Natural killer cell (primary cell): ENCODE data around the gene MAN1C1. TPM values are rescaled to one million over a fixed set of nuclear protein-coding genes. Genes with fewer than 3 reads are reported as not detected.

Source experiments
- ATAC-seq, 3 donors: fragments of 150-1000 bp in 2 of 3; fragments of 200-7000 bp in 1 of 3; cut with Tn5 transposase; 1 replicate in 1 of 3; 2 replicates in 2 of 3; pipeline ENCODE4 v1.10.0; 2021; ENCODE audit warnings: mild to moderate bottlenecking in 2 of 3, moderate library complexity in 2 of 3
- DNase-seq, 2 donors: peaks; one replicate each; pipeline versions ENCODE4 v3.0.0 to v3.0.0-alpha.2; 2013 to 2021; ENCODE audit warnings: mixed read lengths in 1 of 2
- H3K27ac ChIP-seq: one replicate; pipeline ENCODE4 v1.5.1; 2013; ENCODE audit warnings: mild to moderate bottlenecking, low read length
- H3K27me3 ChIP-seq: one replicate; pipeline ENCODE4 v1.6.1; 2013; ENCODE audit warnings: low read length; ENCODE audit not compliant: control insufficient read depth, insufficient read depth
- H3K36me3 ChIP-seq: one replicate; pipeline ENCODE4 v1.6.1; 2013; ENCODE audit warnings: low read length; ENCODE audit not compliant: control insufficient read depth, insufficient read depth
- H3K4me1 ChIP-seq: one replicate; pipeline ENCODE4 v1.6.1; 2013; ENCODE audit warnings: low read length; ENCODE audit not compliant: control insufficient read depth, insufficient read depth
- H3K4me3 ChIP-seq: one replicate; pipeline ENCODE4 v1.5.1; 2013; ENCODE audit warnings: low read length
- H3K9me3 ChIP-seq: one replicate; pipeline ENCODE4 v1.6.1; 2013; ENCODE audit warnings: low read length; ENCODE audit not compliant: control insufficient read depth, insufficient read depth
- H3K27ac Mint-ChIP-seq, 2 donors: one replicate each; pipeline ENCODE4 v1.8.0; 2022; ENCODE audit warnings: mild to moderate bottlenecking in 2 of 2, mixed read lengths in 2 of 2, moderate library complexity in 1 of 2
- H3K27me3 Mint-ChIP-seq, 2 donors: one replicate each; pipeline ENCODE4 v1.8.0; 2022; ENCODE audit warnings: low read depth in 2 of 2, mixed read lengths in 2 of 2
- H3K36me3 Mint-ChIP-seq: one replicate; pipeline ENCODE4 v1.8.0; 2022; ENCODE audit warnings: mixed read lengths
- H3K4me1 Mint-ChIP-seq, 2 donors: one replicate each; pipeline ENCODE4 v1.8.0; 2022; ENCODE audit warnings: mixed read lengths in 2 of 2
- H3K4me3 Mint-ChIP-seq: one replicate; pipeline ENCODE4 v1.8.0; 2022; ENCODE audit warnings: mild to moderate bottlenecking, moderate library complexity, mixed read lengths
- H3K9me3 Mint-ChIP-seq, 2 donors: one replicate each; pipeline ENCODE4 v1.8.0; 2022; ENCODE audit warnings: mixed read lengths in 2 of 2
- CTCF ChIP-seq: fragments of 200-600 bp; IDR thresholded peaks from one replicate; pipeline ENCODE4 v1.8.0; 2022; ENCODE audit warnings: antibody characterized with exemption
- WGBS: methylation state at CpG from one replicate; pipeline ENCODE4 v1.1.7; 2013; ENCODE audit warnings: missing lambda C conversion rate; ENCODE audit not compliant: insufficient coverage; 5-methylcytosine and 5-hydroxymethylcytosine counted together
- intact Hi-C: fragments of 100-400 bp; cut with micrococcal nuclease; formaldehyde crosslinking; loops from one replicate; pipeline ENCODE4 v1.14.2; 2022
- total RNA-seq, 4 donors: library from RNA; stranded (reverse); fragments of 120-200 nt in 1 of 4; gene quantifications; one replicate each; pipeline versions ENCODE4 v1.2.3 to v1.2.4, GENCODE V29; 2013 to 2022

The MAN1C1 gene
- total RNA-seq, 3 donors from 2014 or later (not counting 1 experiment from before 2014, with no cell fraction given) = 3.6 to 7.5 (median 7.1) TPM

GRCh38 chr1:25573591-25573930, 43.0 kb upstream of the MAN1C1 start:
- peaks cover 0 to 2% of the 10 kb centered on the region in 2 donors for H3K27me3 Mint-ChIP-seq
- H3K36me3 Mint-ChIP-seq = no peaks in the 10 kb centered on the region
- no peak for TF ChIP-seq CTCF
- Histone ChIP-seq H3K9me3 (no peaks in the 10 kb centered on the region), H3K4me1 (peaks cover 16% of the 10 kb centered on the region), H3K27ac (no peak overlapping the region), H3K4me3 (no peak overlapping the region), H3K27me3 (no peaks in the 10 kb centered on the region), H3K36me3 (no peaks in the 10 kb centered on the region)
- DNase-seq (no peak), ATAC-seq (no peak)
- H3K4me1 Mint-ChIP-seq = peaks cover 0 to 24% of the 10 kb centered on the region in 2 donors
- intact Hi-C loops = no loop called here
- 90% methylated on average over 9 of the region's 9 CpGs for WGBS
- H3K4me3 Mint-ChIP-seq = no peak overlapping the region
- H3K9me3 Mint-ChIP-seq = no peaks in the 10 kb centered on the region
- no peak overlapping the region for H3K27ac Mint-ChIP-seq

GRCh38 chr1:25573961-25574360, 42.6 kb upstream of the MAN1C1 start:
- no peaks in the 10 kb centered on the region for H3K9me3 ChIP-seq
- TF ChIP-seq CTCF = no peak
- no peak overlapping the region for H3K27ac Mint-ChIP-seq
- H3K4me1 ChIP-seq = peaks cover 15% of the 10 kb centered on the region
- H3K4me1 Mint-ChIP-seq = peaks cover 0 to 20% of the 10 kb centered on the region in 2 donors
- DNase-seq = no peak
- no peak overlapping the region for H3K27ac ChIP-seq
- no peak overlapping the region for H3K4me3 ChIP-seq
- H3K36me3 Mint-ChIP-seq = no peaks in the 10 kb centered on the region
- H3K27me3 Mint-ChIP-seq = peaks cover 0 to 2% of the 10 kb centered on the region in 2 donors
- intact Hi-C loops = no loop called here
- ATAC-seq = no peak
- no peaks in the 10 kb centered on the region for H3K27me3 ChIP-seq
- WGBS = 90% methylated on average over 8 of the region's 8 CpGs
- no peaks in the 10 kb centered on the region for H3K36me3 ChIP-seq
- H3K9me3 Mint-ChIP-seq = no peaks in the 10 kb centered on the region
- H3K4me3 Mint-ChIP-seq = no peak overlapping the region

- H3K27ac Mint-ChIP-seq = no peak overlapping the region
- H3K4me3 ChIP-seq = no peak overlapping the region
- no peaks in the 10 kb centered on the region for H3K36me3 ChIP-seq
- no peaks in the 10 kb centered on the region for H3K27me3 ChIP-seq
- WGBS = 100% methylated on average over 1 of the region's 2 CpGs
- no peak overlapping the region for H3K27ac ChIP-seq
- peaks cover 0 to 11% of the 10 kb centered on the region in 2 donors for H3K4me1 Mint-ChIP-seq
- no peak overlapping the region for H3K4me3 Mint-ChIP-seq
- no peak for DNase-seq
- intact Hi-C loops = no loop called here
- no peaks in the 10 kb centered on the region for H3K9me3 ChIP-seq
- no peaks in the 10 kb centered on the region for H3K9me3 Mint-ChIP-seq
- H3K27me3 Mint-ChIP-seq = peaks cover 0 to 2% of the 10 kb centered on the region in 2 donors
- no peak for TF ChIP-seq CTCF
- no peak for ATAC-seq
- H3K36me3 Mint-ChIP-seq = no peaks in the 10 kb centered on the region
- H3K4me1 ChIP-seq = peaks cover 11% of the 10 kb centered on the region
Measured at GRCh38 chr1:25575191-25575590, 41.4 kb upstream of the MAN1C1 start.

GRCh38 chr1:25576459-25577133, 40.0 kb upstream of the MAN1C1 start:
- peaks cover 0 to 11% of the 10 kb centered on the region in 2 donors for H3K4me1 Mint-ChIP-seq
- no peaks in the 10 kb centered on the region for H3K27me3 ChIP-seq
- no peak for TF ChIP-seq CTCF
- WGBS = 86% methylated on average over 15 of the region's 18 CpGs
- intact Hi-C loops = no loop called here
- no peaks in the 10 kb centered on the region for H3K9me3 Mint-ChIP-seq
- H3K27ac Mint-ChIP-seq = no peak overlapping the region
- no peaks in the 10 kb centered on the region for H3K9me3 ChIP-seq
- H3K36me3 Mint-ChIP-seq = no peaks in the 10 kb centered on the region
- peaks cover 11% of the 10 kb centered on the region for H3K4me1 ChIP-seq
- H3K4me3 Mint-ChIP-seq = no peak overlapping the region
- H3K4me3 ChIP-seq = no peak overlapping the region
- ATAC-seq = no peak
- no peak overlapping the region for H3K27ac ChIP-seq
- no peaks in the 10 kb centered on the region for H3K36me3 ChIP-seq
- no peak for DNase-seq
- peaks cover 0 to 5% of the 10 kb centered on the region in 2 donors for H3K27me3 Mint-ChIP-seq
